Measurements from ENCODE around the gene MBNL2. TPM values are rescaled to one million over a fixed set of nuclear protein-coding genes. Genes with fewer than 3 reads are reported as not detected.

The MBNL2 gene
- total and polyA plus RNA-seq, 5 donors from 2014 or later, result 15.6 to 37.2 (median 17.6) TPM

- Mint-ChIP-seq H3K27ac (peak overlapping the region in 1 of 3 donors; percentile 74), H3K27me3 (no peaks in the 10 kb centered on the region), H3K36me3 (peaks cover 40% of the 10 kb centered on the region), H3K4me1 (peaks cover 10 to 17% (median 15%) of the 10 kb centered on the region in 4 donors), H3K9me3 (no peaks in the 10 kb centered on the region), H3K4me3 (no peak overlapping the region)
- Histone ChIP-seq H3K9me3 (ENCODE audit: control insufficient read depth in 2 of 2, low read length in 2 of 2) (no peaks in the 10 kb centered on the region), H3K27me3 (ENCODE audit: control insufficient read depth, insufficient read depth, low read length) (no peaks in the 10 kb centered on the region), H3K27ac (ENCODE audit: insufficient read depth, low read length, poor library complexity, severe bottlenecking) (no peak overlapping the region), H3K4me1 (ENCODE audit: control insufficient read depth, insufficient read depth, low read length, poor library complexity, severe bottlenecking) (no peaks in the 10 kb centered on the region), H3K36me3 (ENCODE audit: control insufficient read depth, insufficient read depth, low read length) (peaks cover 18% of the 10 kb centered on the region), H3K4me3 (ENCODE audit: low read depth, low read length) (no peak overlapping the region)
- ATAC-seq (ENCODE audit: low read depth in 2 of 2) (no peak), DNase-seq (peak in 1 of 3 donors; percentile 14)
These were observed 164.8 kb downstream of the MBNL2 start for GRCh38 chr13:97386801-97387484.

- no peak overlapping the region for H3K27ac ChIP-seq (ENCODE audit: insufficient read depth, low read length, poor library complexity, severe bottlenecking)
- Mint-ChIP-seq H3K4me1 (peaks cover 10 to 17% (median 15%) of the 10 kb centered on the region in 4 donors), H3K9me3 (no peaks in the 10 kb centered on the region), H3K4me3 (no peak overlapping the region), H3K27ac (peak overlapping the region in 1 of 3 donors; percentile 74), H3K36me3 (peaks cover 40% of the 10 kb centered on the region), H3K27me3 (no peaks in the 10 kb centered on the region)
- H3K4me3 ChIP-seq (ENCODE audit: low read depth, low read length), result no peak overlapping the region
- no peak for ATAC-seq (ENCODE audit: low read depth in 2 of 2)
- no peaks in the 10 kb centered on the region for H3K9me3 ChIP-seq (ENCODE audit: control insufficient read depth in 2 of 2, low read length in 2 of 2)
- peaks cover 14% of the 10 kb centered on the region for H3K36me3 ChIP-seq (ENCODE audit: control insufficient read depth, insufficient read depth, low read length)
- DNase-seq, result no peak
- no peaks in the 10 kb centered on the region for H3K27me3 ChIP-seq (ENCODE audit: control insufficient read depth, insufficient read depth, low read length)
- no peaks in the 10 kb centered on the region for H3K4me1 ChIP-seq (ENCODE audit: control insufficient read depth, insufficient read depth, low read length, poor library complexity, severe bottlenecking)
These were observed 165.3 kb downstream of the MBNL2 start for GRCh38 chr13:97387485-97387839.

- ATAC-seq (ENCODE audit: low read depth in 2 of 2), result no peak
- DNase-seq, result no peak
- Mint-ChIP-seq H3K9me3 (no peaks in the 10 kb centered on the region), H3K4me3 (no peak overlapping the region), H3K27ac (peak overlapping the region in 1 of 3 donors; percentile 74), H3K4me1 (peaks cover 10 to 17% (median 15%) of the 10 kb centered on the region in 4 donors), H3K27me3 (no peaks in the 10 kb centered on the region), H3K36me3 (peaks cover 36% of the 10 kb centered on the region)
- H3K27ac ChIP-seq (ENCODE audit: insufficient read depth, low read length, poor library complexity, severe bottlenecking), result no peak overlapping the region
- no peaks in the 10 kb centered on the region for H3K27me3 ChIP-seq (ENCODE audit: control insufficient read depth, insufficient read depth, low read length)
- H3K4me3 ChIP-seq (ENCODE audit: low read depth, low read length), result no peak overlapping the region
- H3K36me3 ChIP-seq (ENCODE audit: control insufficient read depth, insufficient read depth, low read length), result peaks cover 14% of the 10 kb centered on the region
- no peaks in the 10 kb centered on the region for H3K9me3 ChIP-seq (ENCODE audit: control insufficient read depth in 2 of 2, low read length in 2 of 2)
- H3K4me1 ChIP-seq (ENCODE audit: control insufficient read depth, insufficient read depth, low read length, poor library complexity, severe bottlenecking), result no peaks in the 10 kb centered on the region
These were observed 165.8 kb downstream of the MBNL2 start for GRCh38 chr13:97387890-97388289.

GRCh38 chr13:97388373-97388772, 166.2 kb downstream of the MBNL2 start:
- peaks cover 10 to 17% (median 15%) of the 10 kb centered on the region in 4 donors for H3K4me1 Mint-ChIP-seq
- no peak overlapping the region for H3K4me3 ChIP-seq (ENCODE audit: low read depth, low read length)
- H3K36me3 ChIP-seq (ENCODE audit: control insufficient read depth, insufficient read depth, low read length), result peaks cover 16% of the 10 kb centered on the region
- DNase-seq (no peak), ATAC-seq (ENCODE audit: low read depth in 2 of 2) (no peak)
- H3K4me3 Mint-ChIP-seq, result no peak overlapping the region
- peak overlapping the region in 1 of 3 donors; percentile 52 for H3K27ac Mint-ChIP-seq
- no peaks in the 10 kb centered on the region for H3K27me3 ChIP-seq (ENCODE audit: control insufficient read depth, insufficient read depth, low read length)
- H3K4me1 ChIP-seq (ENCODE audit: control insufficient read depth, insufficient read depth, low read length, poor library complexity, severe bottlenecking), result no peaks in the 10 kb centered on the region
- H3K36me3 Mint-ChIP-seq, result peaks cover 34% of the 10 kb centered on the region
- no peaks in the 10 kb centered on the region for H3K9me3 ChIP-seq (ENCODE audit: control insufficient read depth in 2 of 2, low read length in 2 of 2)
- no peaks in the 10 kb centered on the region for H3K9me3 Mint-ChIP-seq
- no peaks in the 10 kb centered on the region for H3K27me3 Mint-ChIP-seq
- no peak overlapping the region for H3K27ac ChIP-seq (ENCODE audit: insufficient read depth, low read length, poor library complexity, severe bottlenecking)

- Mint-ChIP-seq H3K36me3 (peaks cover 21% of the 10 kb centered on the region), H3K4me3 (no peak overlapping the region), H3K4me1 (peaks cover 5 to 14% (median 12%) of the 10 kb centered on the region in 4 donors), H3K27ac (no peak overlapping the region), H3K27me3 (no peaks in the 10 kb centered on the region), H3K9me3 (no peaks in the 10 kb centered on the region)
- no peaks in the 10 kb centered on the region for H3K4me1 ChIP-seq (ENCODE audit: control insufficient read depth, insufficient read depth, low read length, poor library complexity, severe bottlenecking)
- H3K9me3 ChIP-seq (ENCODE audit: control insufficient read depth in 2 of 2, low read length in 2 of 2), result no peaks in the 10 kb centered on the region
- no peak overlapping the region for H3K27ac ChIP-seq (ENCODE audit: insufficient read depth, low read length, poor library complexity, severe bottlenecking)
- no peak for DNase-seq
- H3K36me3 ChIP-seq (ENCODE audit: control insufficient read depth, insufficient read depth, low read length), result peaks cover 17% of the 10 kb centered on the region
- no peak for ATAC-seq (ENCODE audit: low read depth in 2 of 2)
- no peaks in the 10 kb centered on the region for H3K27me3 ChIP-seq (ENCODE audit: control insufficient read depth, insufficient read depth, low read length)
- H3K4me3 ChIP-seq (ENCODE audit: low read depth, low read length), result no peak overlapping the region
These were observed 168.9 kb downstream of the MBNL2 start for GRCh38 chr13:97390941-97391600.

GRCh38 chr13:97392020-97392419, 169.9 kb downstream of the MBNL2 start:
- H3K9me3 Mint-ChIP-seq, result no peaks in the 10 kb centered on the region
- H3K36me3 ChIP-seq (ENCODE audit: control insufficient read depth, insufficient read depth, low read length), result peaks cover 16% of the 10 kb centered on the region

GRCh38 chr13:97394542-97394941, 172.4 kb downstream of the MBNL2 start:
- H3K36me3 ChIP-seq (ENCODE audit: control insufficient read depth, insufficient read depth, low read length), result peaks cover 13% of the 10 kb centered on the region
- Mint-ChIP-seq H3K27me3 (no peaks in the 10 kb centered on the region), H3K4me1 (no peaks in the 10 kb centered on the region), H3K4me3 (no peak overlapping the region), H3K9me3 (peaks cover 0 to 2% (median 0%) of the 10 kb centered on the region in 7 donors), H3K36me3 (peaks cover 8% of the 10 kb centered on the region), H3K27ac (no peak overlapping the region)
- no peak overlapping the region for H3K4me3 ChIP-seq (ENCODE audit: low read depth, low read length)
- ATAC-seq (ENCODE audit: low read depth in 2 of 2) (no peak), DNase-seq (no peak)
- no peaks in the 10 kb centered on the region for H3K27me3 ChIP-seq (ENCODE audit: control insufficient read depth, insufficient read depth, low read length)
- H3K9me3 ChIP-seq (ENCODE audit: control insufficient read depth in 2 of 2, low read length in 2 of 2), result no peaks in the 10 kb centered on the region
- H3K27ac ChIP-seq (ENCODE audit: insufficient read depth, low read length, poor library complexity, severe bottlenecking), result no peak overlapping the region
- no peaks in the 10 kb centered on the region for H3K4me1 ChIP-seq (ENCODE audit: control insufficient read depth, insufficient read depth, low read length, poor library complexity, severe bottlenecking)

More at GRCh38 chr13:97392020-97392419, 169.9 kb downstream of the MBNL2 start:
- H3K9me3 ChIP-seq (ENCODE audit: control insufficient read depth in 2 of 2, low read length in 2 of 2), result no peaks in the 10 kb centered on the region
- H3K27me3 ChIP-seq (ENCODE audit: control insufficient read depth, insufficient read depth, low read length), result no peaks in the 10 kb centered on the region
- Mint-ChIP-seq H3K4me1 (peaks cover 0 to 6% (median 6%) of the 10 kb centered on the region in 4 donors), H3K27me3 (no peaks in the 10 kb centered on the region), H3K36me3 (peaks cover 18% of the 10 kb centered on the region), H3K27ac (no peak overlapping the region), H3K4me3 (no peak overlapping the region)
- H3K27ac ChIP-seq (ENCODE audit: insufficient read depth, low read length, poor library complexity, severe bottlenecking), result no peak overlapping the region
- no peak overlapping the region for H3K4me3 ChIP-seq (ENCODE audit: low read depth, low read length)
- DNase-seq, result no peak
- no peak for ATAC-seq (ENCODE audit: low read depth in 2 of 2)
- no peaks in the 10 kb centered on the region for H3K4me1 ChIP-seq (ENCODE audit: control insufficient read depth, insufficient read depth, low read length, poor library complexity, severe bottlenecking)
